Measurements from ENCODE around the gene CEP95. TPM values are rescaled to one million over a fixed set of nuclear protein-coding genes. Genes with fewer than 3 reads are reported as not detected.

CEP95 gene
- total and polyA plus RNA-seq, 10 of the 15 experiments (the other 5 are each of a cell fraction or from before 2014, with no cell fraction given): 17.7 to 54.9 (median 29.6) TPM

GRCh38 chr17:64555281-64555680 is 48.5 kb downstream of the CEP95 start:
- in situ Hi-C loops (cut with MboI): no loop called here
- no peak overlapping the region for H3K27ac ChIP-seq (ENCODE audit: control insufficient read depth, insufficient read depth)
- H3K4me3 ChIP-seq: no peak overlapping the region
- H3K79me2 ChIP-seq (ENCODE audit: control insufficient read depth, insufficient read depth, low read length): no peaks in the 10 kb centered on the region
- no peaks in the 10 kb centered on the region for H4K20me1 ChIP-seq (ENCODE audit: control insufficient read depth, insufficient read depth)
- no peaks in the 10 kb centered on the region for H3K27me3 ChIP-seq (replicated peaks in 1 of 2; ENCODE audit: control insufficient read depth in 2 of 2, insufficient read depth in 2 of 2, low read length in 1 of 2)
- ATAC-seq (no peak), DNase-seq (ENCODE audit: low read depth, low spot score) (no peak), FAIRE-seq (no peak)
- ChIA-PET CTCF (interaction anchor here (0.7 to 2.0 kb wide), 5 partner anchors 20 to 136 kb away, joined by 3 to 4 read pairs (median 3); no protein-coding TSS in a partner anchor), RAD21 (ENCODE audit: unreplicated experiment) (interaction anchor here (0.8 kb wide), 1 partner anchor 136 kb away, joined by 3 read pairs; no protein-coding TSS in a partner anchor), POLR2A (no interaction called here), SMC1A (ENCODE audit: uncharacterized antibody, unreplicated experiment) (interaction anchor here (0.7 to 2.2 kb wide), 4 partner anchors 10 to 100 kb away, joined by 3 to 6 read pairs (median 4); no protein-coding TSS in a partner anchor)
- H3K9ac ChIP-seq (ENCODE audit: control insufficient read depth, insufficient read depth, low read length): no peak overlapping the region
- H3K4me2 ChIP-seq (ENCODE audit: control insufficient read depth, insufficient read depth): no peak overlapping the region
- H3K9me3 ChIP-seq (replicated peaks; ENCODE audit: control insufficient read depth, insufficient read depth, low read length): no peaks in the 10 kb centered on the region
- intact Hi-C loops (cut with micrococcal nuclease; ENCODE audit: unreplicated experiment): loop anchor here (5.0 kb wide), 1 partner anchor 92 kb away; no protein-coding TSS in a partner anchor
- WGBS (ENCODE audit: insufficient coverage, insufficient replicate concordance, low lambda C conversion rate, missing lambda C conversion rate): 97% methylated on average over 4 of the region's 4 CpGs
- H3K36me3 ChIP-seq (ENCODE audit: control insufficient read depth in 2 of 2, insufficient read depth in 2 of 2, low read length in 1 of 2): peaks cover 2 to 3% of the 10 kb centered on the region in 2 experiments; a peak in 1 of 4 replicates
- no peaks in the 10 kb centered on the region for H3K4me1 ChIP-seq (ENCODE audit: control insufficient read depth, insufficient read depth, low read length)
- no peak overlapping the region for H2AFZ ChIP-seq (ENCODE audit: control insufficient read depth, low read depth, low read length)
- BruUV-seq (replicated peaks): TSS peak; percentile 20
- TF ChIP-seq BMI1 (IDR thresholded peaks at IDR 0.05; ENCODE audit: borderline replicate concordance): no peak
- TF ChIP-seq ZBED1 (IDR thresholded peaks at IDR 0.05; ENCODE audit: borderline replicate concordance): no peak
- no peak for TF ChIP-seq GATAD2B (conservative IDR thresholded peaks at IDR 0.05; ENCODE audit: low read depth)
- TF ChIP-seq USF2 (IDR thresholded peaks at IDR 0.05; ENCODE audit: borderline replicate concordance, low read depth, low read length): no peak
- TF ChIP-seq CREB1 (IDR thresholded peaks at IDR 0.05; ENCODE audit: low read depth): no peak
- TF ChIP-seq POLR2AphosphoS2 (IDR thresholded peaks at IDR 0.05; ENCODE audit: low read depth, low read length): no peak
- TF ChIP-seq E2F8 (IDR thresholded peaks at IDR 0.05; ENCODE audit: low read depth, partially characterized antibody): no peak
- TF ChIP-seq ZBTB40 (IDR thresholded peaks at IDR 0.05; ENCODE audit: borderline replicate concordance): no peak
- TF ChIP-seq E4F1 (IDR thresholded peaks at IDR 0.05; ENCODE audit: borderline replicate concordance, partially characterized antibody): no peak
- no peak for TF ChIP-seq ZNF24 (IDR thresholded peaks at IDR 0.05)
- no peak for TF ChIP-seq SUPT20H (IDR thresholded peaks at IDR 0.05; ENCODE audit: borderline replicate concordance, control insufficient read depth, low read depth, low read length)

Measured in GM12878 (cell line).